K562 (cell line): ENCODE data around the gene ATOSA. TPM values are rescaled to one million over a fixed set of nuclear protein-coding genes. Genes with fewer than 3 reads are reported as not detected.

Experiments used
- ATAC-seq: fragments of 200-7000 bp; cut with Tn5 transposase; 3 replicates; pipeline ENCODE4 v1.9.1; 2020; ENCODE audit warnings: moderate library complexity
- BruUV-seq: library from RNA; stranded (reverse); fragments of 400-500 nt; replicated peaks from 2 replicates; lab custom pipeline; 2021; lab: Mats Ljungman, UMichigan
- CTCF ChIA-PET: fragments of 300-600 bp; formaldehyde crosslinking; extraction: SDS; loops from one replicate; lab custom pipeline; 2021; ENCODE audit warnings: low intra/inter-chr PET ratio; lab: Yijun Ruan, JAX
- POLR2A ChIA-PET: fragments of 300-600, 350-650 bp; sonication (Branson Sonifier 250); formaldehyde crosslinking; extraction: SDS; loops from one replicate; lab custom pipeline; 2021; ENCODE audit warnings: antibody characterized with exemption, inconsistent platforms; lab: Yijun Ruan, JAX
- DNase-seq, 4 experiments: peaks; one replicate each; pipeline versions ENCODE4 v3.0.0 to v3.0.0-alpha.2; 2011 to 2018; ENCODE audit warnings: low spot score in 3 of 4, mixed read lengths in 3 of 4; ENCODE audit errors: extremely low read depth in 1 of 4
- FAIRE-seq: peaks from 2 replicates; lab custom pipeline; 2011; peaks lifted over from hg19 to GRCh38; lab: Jason Lieb, UNC
- H2AFZ ChIP-seq: 2 replicates; pipeline ENCODE4 v1.6.0; 2011; ENCODE audit warnings: low read depth, low read length, control low read depth, inconsistent platforms
- H3K27ac ChIP-seq: fragments of 200-600 bp; 3 replicates; pipeline ENCODE4 v1.8.0; 2011; ENCODE audit warnings: low read depth, mild to moderate bottlenecking, control low read depth, inconsistent platforms, low read length, moderate library complexity, mixed read lengths; ENCODE audit errors: extremely low read depth
- H3K27me3 ChIP-seq, 2 experiments: fragments of 300-600 bp in 1 of 2; 2 replicates in 1 of 2; 3 replicates in 1 of 2; pipeline versions ENCODE4 v1.6.0 to v1.8.0; 2011; ENCODE audit warnings: inconsistent platforms in 2 of 2, low read length in 2 of 2, mild to moderate bottlenecking in 1 of 2, mixed read lengths in 1 of 2, moderate library complexity in 1 of 2; ENCODE audit not compliant: control insufficient read depth in 2 of 2, insufficient read depth in 2 of 2
- H3K36me3 ChIP-seq: fragments of 300-600 bp; 3 replicates; pipeline ENCODE4 v1.8.0; 2011; ENCODE audit warnings: mild to moderate bottlenecking, low read length, inconsistent platforms; ENCODE audit not compliant: control insufficient read depth, insufficient read depth
- H3K4me1 ChIP-seq, 2 experiments: fragments of 200-600 bp in 1 of 2; replicated peaks in 1 of 2; 2 replicates in 1 of 2; 3 replicates in 1 of 2; pipeline versions ENCODE4 v1.5.1 to v1.8.0; 2011; ENCODE audit warnings: inconsistent platforms in 2 of 2, low read length in 2 of 2, mild to moderate bottlenecking in 1 of 2, mixed read lengths in 1 of 2, moderate library complexity in 1 of 2; ENCODE audit not compliant: control insufficient read depth in 2 of 2, insufficient read depth in 2 of 2
- H3K4me2 ChIP-seq: 2 replicates; pipeline ENCODE4 v1.6.1; 2011; ENCODE audit warnings: low read length, control low read depth, inconsistent platforms, mixed read lengths; ENCODE audit not compliant: insufficient read depth
- H3K4me3 ChIP-seq: fragments of 200-600 bp; sonication (generic), shearing (Covaris generic); 2 replicates; pipeline ENCODE4 v1.5.1; 2016; ENCODE audit warnings: control low read depth, inconsistent platforms
- H3K79me2 ChIP-seq: fragments of 200-600 bp; 3 replicates; pipeline ENCODE4 v1.8.0; 2011; ENCODE audit warnings: low read length, inconsistent platforms; ENCODE audit not compliant: control insufficient read depth, insufficient read depth
- H3K9ac ChIP-seq, 2 experiments: 2 replicates each; pipeline versions ENCODE4 v1.6.0 to v1.6.1; 2011; ENCODE audit warnings: low read depth in 2 of 2, low read length in 2 of 2, control low read depth in 1 of 2, inconsistent platforms in 1 of 2, mild to moderate bottlenecking in 1 of 2, mixed read lengths in 1 of 2; ENCODE audit not compliant: insufficient read depth in 1 of 2
- H3K9me1 ChIP-seq: one replicate; pipeline ENCODE4 v1.6.0; 2011; ENCODE audit warnings: inconsistent platforms, mild to moderate bottlenecking, low read length, moderate library complexity; ENCODE audit not compliant: control insufficient read depth, insufficient read depth
- H3K9me3 ChIP-seq: replicated peaks from 2 replicates; pipeline ENCODE4 v1.5.1; 2011; ENCODE audit warnings: low read depth, low read length, inconsistent platforms; ENCODE audit not compliant: control insufficient read depth, insufficient read depth
- H4K20me1 ChIP-seq: replicated peaks from 2 replicates; pipeline ENCODE4 v1.6.1; 2011; ENCODE audit warnings: low read length, inconsistent platforms, mixed read lengths; ENCODE audit not compliant: control insufficient read depth, insufficient read depth
- BCOR ChIP-seq: fragments of 450-650 bp; IDR thresholded peaks from 2 replicates; pipeline ENCODE4 v1.6.1; 2016
- CCAR2 ChIP-seq: fragments of 200-400 bp; formaldehyde crosslinking; IDR thresholded peaks from 2 replicates; pipeline ENCODE4 v1.6.1; 2017; ENCODE audit warnings: mild to moderate bottlenecking, low read depth, low read length
- E2F3 ChIP-seq: fragments of 250-450 bp; sonication (Bioruptor Pico); IDR thresholded peaks from 2 replicates; pipeline ENCODE4 v1.4.0; 2020; ENCODE audit warnings: mild to moderate bottlenecking
- E2F8 ChIP-seq: fragments of 450-650 bp; IDR thresholded peaks from 2 replicates; pipeline ENCODE4 v1.7.1; 2018; ENCODE audit warnings: mild to moderate bottlenecking, low read depth; ENCODE audit not compliant: partially characterized antibody
- FOXO4 ChIP-seq: fragments of 450-650 bp; formaldehyde crosslinking; IDR thresholded peaks from 2 replicates; pipeline ENCODE4 v1.4.0; 2020; ENCODE audit warnings: mild to moderate bottlenecking, moderate library complexity
- GTF2A2 ChIP-seq: IDR thresholded peaks from 2 replicates; pipeline ENCODE4 v1.6.1; 2016; ENCODE audit warnings: mild to moderate bottlenecking, missing genetic modification characterization, missing compliant biosample characterization
- MNT ChIP-seq, 2 experiments: fragments of 450-650 bp; conservative IDR thresholded peaks; 2 replicates each; pipeline ENCODE4 v1.6.1; 2017; ENCODE audit warnings: mild to moderate bottlenecking in 2 of 2, moderate library complexity in 2 of 2
- MYBL2 ChIP-seq, 2 experiments: fragments of 450-650 bp in 1 of 2; sonication (generic) in 1 of 2; formaldehyde crosslinking in 1 of 2; IDR thresholded peaks; 2 replicates each; pipeline versions ENCODE4 v1.6.1 to v1.8.1; 2017 to 2022; ENCODE audit warnings: borderline replicate concordance in 1 of 2, inconsistent platforms in 1 of 2, low read depth in 1 of 2, mild to moderate bottlenecking in 1 of 2, missing genetic modification reagents in 1 of 2, moderate library complexity in 1 of 2
- RBM14 ChIP-seq: fragments of 200-400 bp; formaldehyde crosslinking; IDR thresholded peaks from 2 replicates; pipeline ENCODE4 v1.6.1; 2018; ENCODE audit warnings: low read depth, mild to moderate bottlenecking, low read length, moderate library complexity, borderline replicate concordance; ENCODE audit not compliant: insufficient read depth
- RFX7 ChIP-seq: fragments of 250-450 bp; sonication (Bioruptor Pico); IDR thresholded peaks from 2 replicates; pipeline ENCODE4 v1.5.1; 2021; ENCODE audit warnings: mild to moderate bottlenecking
- ZNF224 ChIP-seq: sonication (generic); formaldehyde crosslinking; IDR thresholded peaks from 2 replicates; pipeline ENCODE4 v1.8.0; 2022; ENCODE audit warnings: mild to moderate bottlenecking, missing genetic modification reagents
- ZNF589 ChIP-seq: fragments of 200-800 bp; sonication (Bioruptor generic); IDR thresholded peaks from 2 replicates; pipeline ENCODE4 v1.6.1; 2016; ENCODE audit warnings: low read depth, missing genetic modification characterization, missing compliant biosample characterization
- WGBS: fragments of 100-300 bp; shearing (Covaris generic); methylation state at CpG from one replicate; pipeline ENCODE4 v1.1.6; 2016; ENCODE audit warnings: low coverage, mixed read lengths; ENCODE audit not compliant: insufficient coverage; ENCODE audit errors: missing lambda C conversion rate; 5-methylcytosine and 5-hydroxymethylcytosine counted together
- in situ Hi-C: fragments of 300-500 bp; cut with MboI; formaldehyde crosslinking; loops from 4 replicates; pipeline ENCODE4 v1.15.0; 2018; ENCODE audit warnings: inconsistent platforms, mixed read lengths
- intact Hi-C: fragments of 100-400 bp; cut with micrococcal nuclease; formaldehyde crosslinking; loops from 2 replicates; pipeline ENCODE4 v1.14.2; 2022
- polyA plus RNA-seq, 8 experiments: library from polyadenylated mRNA; depleted of rRNA in 4 of 8; stranded (reverse) in 5 of 8; unstranded in 3 of 8; fragments of >200 nt; fragmentation: Nextera tagmentation in 2 of 8; fragmentation: Illumina TruSeq in 1 of 8; extraction: Ambion mirVana in 2 of 8; extraction: Trizol in 1 of 8; gene quantifications; 2 replicates each; pipeline versions ENCODE4 v1.2.1 to v1.2.3, GENCODE V29; 2011 to 2014; ENCODE audit warnings: inconsistent platforms in 1 of 8, missing spikeins in 1 of 8
- total RNA-seq, 7 experiments: library from RNA; depleted of rRNA in 6 of 7; stranded (reverse); fragments of >200 nt in 6 of 7; fragmentation: Illumina TruSeq in 2 of 7; extraction: Trizol in 2 of 7; gene quantifications; 2 replicates each; pipeline versions ENCODE4 v1.2.1 to v1.2.3, GENCODE V29; 2011 to 2021; ENCODE audit warnings: low replicate concordance in 1 of 7

ATOSA gene
- total and polyA plus RNA-seq, 9 of the 15 experiments (the other 6 are each of a cell fraction or from before 2014, with no cell fraction given) = 2.0 to 6.1 (median 3.9) TPM

- 0 out of 3 replicates have a peak, but pooled peaks cover 2% of the 10 kb centered on the region for H3K36me3 ChIP-seq
- H3K9me3 ChIP-seq = no peaks in the 10 kb centered on the region
- no peak for ATAC-seq
- no peak overlapping the region for H3K4me3 ChIP-seq
- CTCF ChIA-PET = no interaction called here
- H2AFZ ChIP-seq = no peak overlapping the region
- H4K20me1 ChIP-seq = no peaks in the 10 kb centered on the region
- no peaks in the 10 kb centered on the region for H3K27me3 ChIP-seq
- FAIRE-seq = no peak
- POLR2A ChIA-PET = interaction anchor here (0.9 kb wide), 1 partner anchor 10 kb away, joined by 3 read pairs; no protein-coding TSS in a partner anchor
- in situ Hi-C loops (no loop called here), intact Hi-C loops (no loop called here)
- H3K9ac ChIP-seq = no peak overlapping the region
- 51% methylated on average over 5 of the region's 5 CpGs for WGBS
- H3K9me1 ChIP-seq = no peaks in the 10 kb centered on the region
- no peaks in the 10 kb centered on the region for H3K4me1 ChIP-seq
- TF ChIP-seq RFX7 (no peak), MYBL2 (IDR thresholded peaks at IDR 0.05; ENCODE audit: low read depth) (no peak), MYBL2 (CRISPR knock-in tag; IDR thresholded peaks at IDR 0.05; ENCODE audit: borderline replicate concordance) (no peak), ZNF589 (no peak), CCAR2 (no peak), GTF2A2 (tag) (no peak), FOXO4 (CRISPR knock-in tag) (no peak), BCOR (no peak), E2F8 (no peak), ZNF224 (no peak), RBM14 (no peak), E2F3 (CRISPR knock-in tag) (no peak), MNT (conservative IDR thresholded peaks at IDR 0.05) (no peak)
- no TSS peak for BruUV-seq
- H3K27ac ChIP-seq = no peak overlapping the region
- H3K79me2 ChIP-seq = no peaks in the 10 kb centered on the region
- no peak overlapping the region for H3K4me2 ChIP-seq
- DNase-seq = no peak
Observed at GRCh38 chr15:52670087-52670486, 9.1 kb downstream of the ATOSA start.
